Pons (tissue), 1 donor: ENCODE results near the gene OPCML.

ENCODE experiments used
- DNase-seq: peaks from one replicate; pipeline ENCODE4 v3.0.0-alpha.2; 2016; ENCODE audit warnings: low spot score

The OPCML gene

DNA sequence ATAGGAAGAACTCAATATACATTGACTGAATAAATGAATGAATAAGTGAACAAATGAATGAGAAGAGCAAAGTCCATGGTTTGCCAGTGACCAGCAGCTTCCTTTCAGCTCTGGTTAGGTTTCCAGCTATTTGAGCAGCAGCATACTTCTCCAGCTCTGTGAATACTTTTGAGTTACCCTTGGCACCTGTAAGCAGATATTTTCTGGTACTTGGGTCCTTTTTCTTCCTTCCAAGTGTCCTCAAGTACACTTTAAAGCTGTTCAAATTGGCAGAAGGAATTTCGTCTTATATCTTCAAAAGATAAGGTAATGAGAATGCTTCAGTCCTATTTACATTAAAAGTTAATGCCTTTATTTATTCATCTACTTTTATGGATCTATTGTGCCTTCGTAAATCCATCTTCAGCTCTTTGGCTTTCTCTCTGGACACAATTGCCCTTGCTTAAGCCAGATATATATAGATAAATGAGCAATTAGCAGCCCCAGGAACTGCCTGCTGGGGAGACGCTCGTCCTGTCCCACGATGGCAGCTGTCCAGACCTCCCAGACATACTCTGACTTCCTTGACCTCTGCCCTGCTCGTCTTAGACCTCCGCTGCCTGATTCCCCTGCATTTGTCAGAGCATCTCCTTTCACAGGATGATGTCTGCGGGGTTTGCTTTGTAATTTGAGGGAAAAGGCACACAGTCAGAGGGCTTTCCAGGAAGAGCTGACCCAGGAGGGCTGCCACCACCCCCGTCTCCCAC is 926.3 kb downstream of the OPCML start:
- DNase-seq, result no peak

DNA sequence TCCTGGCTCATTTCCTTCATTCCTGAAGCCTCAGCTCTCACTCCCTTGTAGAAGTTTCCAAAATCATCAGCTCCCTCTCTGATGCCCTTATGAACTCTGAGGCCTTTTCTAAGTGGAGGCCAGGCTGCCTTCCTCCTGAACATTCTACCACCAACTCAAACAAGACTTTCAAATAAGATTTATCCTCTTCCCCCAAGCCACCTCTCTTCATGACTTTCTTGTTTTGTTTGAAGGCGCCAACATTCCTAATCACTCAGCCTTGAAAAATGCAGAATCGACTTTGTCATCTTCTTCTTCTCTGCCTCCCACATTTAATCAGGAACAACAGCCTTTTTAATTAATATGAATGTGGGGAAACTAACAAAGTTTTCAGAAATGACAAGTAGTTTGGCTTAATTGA is 927.9 kb downstream of the OPCML start:
- no peak for DNase-seq

DNA sequence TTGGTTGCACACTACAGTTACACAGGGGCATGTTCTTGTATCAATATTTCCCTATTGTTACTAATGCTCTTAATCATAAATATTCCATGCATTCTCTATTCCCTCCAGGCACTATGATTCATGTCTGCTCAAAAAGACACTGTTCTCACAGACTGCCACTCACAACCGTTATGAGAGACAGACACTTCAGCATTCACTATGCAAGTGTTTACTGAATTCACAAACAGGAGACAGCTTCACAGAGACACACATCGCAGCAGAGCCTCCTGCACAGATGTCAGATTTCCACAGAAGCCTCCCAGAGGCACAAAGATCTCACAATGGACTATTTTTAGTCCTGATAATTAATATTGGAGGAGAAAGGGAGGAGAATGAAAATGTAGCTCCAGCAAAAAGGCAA is 930.4 kb downstream of the OPCML start:
- DNase-seq, result peak; percentile 44

DNA sequence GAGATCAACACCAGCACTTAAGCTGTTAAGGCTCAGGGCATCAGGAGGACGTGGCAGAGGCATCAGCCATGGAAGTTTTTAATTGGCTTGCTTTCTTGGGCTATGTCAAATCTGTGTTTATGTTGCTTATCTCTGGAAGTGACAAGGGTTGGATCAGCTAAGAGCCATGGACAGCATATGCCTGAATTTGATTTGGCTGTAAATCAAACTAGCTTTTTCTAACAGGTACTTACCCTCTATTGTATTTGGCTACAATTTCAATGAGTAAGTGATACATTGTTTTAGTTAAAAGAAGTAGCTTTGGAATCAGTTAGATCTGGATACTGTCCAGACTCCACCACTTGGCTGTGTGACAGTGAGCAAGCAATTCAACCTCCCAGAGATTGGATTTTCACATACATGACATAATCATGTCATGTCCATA is 936.6 kb downstream of the OPCML start:
- no peak for DNase-seq

DNA sequence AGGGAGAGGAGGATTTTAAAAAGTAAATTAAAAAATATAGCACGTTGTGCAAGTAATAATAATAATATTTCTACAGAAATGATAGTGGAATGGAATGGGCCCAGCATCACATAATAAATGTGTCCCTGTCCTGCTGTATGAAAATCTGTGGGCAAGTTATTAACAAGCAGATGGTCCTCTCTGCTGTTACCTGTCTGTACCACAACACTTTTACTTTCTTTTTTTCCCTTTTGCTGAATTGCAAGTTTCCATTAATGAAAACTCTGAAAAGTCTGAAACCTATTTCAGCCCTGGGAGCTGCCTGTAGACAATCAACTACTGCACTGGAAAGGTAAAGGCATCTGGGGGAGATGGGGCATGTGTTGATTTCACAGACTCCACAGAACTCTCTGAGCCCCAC is 937.1 kb downstream of the OPCML start:
- DNase-seq, result no peak

DNA sequence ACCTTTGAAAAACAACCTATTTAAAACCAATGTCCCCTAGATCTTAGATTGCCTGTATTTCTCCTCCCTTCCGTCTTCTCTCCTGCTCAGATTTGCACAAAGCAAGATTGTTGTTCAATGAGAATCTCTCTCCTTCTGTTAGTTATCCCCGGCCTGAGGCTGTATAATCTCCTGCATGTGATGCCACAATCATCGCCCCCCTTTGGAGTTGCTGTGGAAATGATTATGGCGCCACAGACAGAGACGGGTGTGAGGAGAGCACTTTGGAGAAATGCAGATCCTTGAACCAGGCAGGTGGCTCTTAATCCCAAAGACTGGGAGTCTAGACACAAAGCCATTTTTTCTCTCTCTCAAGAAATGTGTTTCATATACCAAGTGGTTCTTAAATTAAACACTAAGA is 941.3 kb downstream of the OPCML start:
- DNase-seq, result no peak

DNA sequence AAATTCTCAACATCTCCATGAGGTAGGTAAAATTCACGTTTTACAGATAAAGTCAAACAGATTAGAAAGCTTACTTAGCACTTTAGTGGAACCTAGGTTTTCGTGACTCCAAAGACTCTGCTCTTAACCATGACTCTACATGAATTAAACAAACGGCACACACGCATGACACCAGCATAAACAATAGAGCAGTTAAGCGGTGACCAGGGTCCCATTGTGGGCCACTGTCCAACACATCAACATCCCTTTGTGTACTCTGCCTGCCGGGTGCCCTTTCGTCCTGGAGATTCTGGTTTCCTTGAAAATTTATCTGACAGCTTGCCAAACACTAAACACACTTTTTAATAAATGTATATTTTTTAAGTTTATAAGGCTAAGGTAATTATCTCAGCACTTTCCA is 941.7 kb downstream of the OPCML start:
- DNase-seq, result no peak

DNA sequence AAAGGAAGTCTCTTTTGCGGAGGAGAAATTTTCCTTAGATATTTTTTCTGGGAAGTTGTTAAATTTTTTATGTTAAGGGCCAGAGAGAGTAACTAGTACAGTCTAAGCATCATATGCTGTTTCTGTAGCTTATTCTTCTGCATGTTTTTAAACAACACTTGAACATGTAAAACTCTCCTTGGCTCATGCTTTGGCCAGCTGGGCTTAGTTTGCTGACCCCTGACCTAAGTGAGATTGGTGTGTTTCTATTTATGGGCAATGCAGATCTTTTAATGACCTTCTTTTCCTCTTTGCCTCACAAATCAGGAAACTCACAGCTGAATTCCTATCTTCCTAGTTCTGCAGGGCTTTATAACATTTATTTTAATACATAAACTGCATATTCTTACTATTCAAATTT is 942.5 kb downstream of the OPCML start:
- no peak for DNase-seq

DNA sequence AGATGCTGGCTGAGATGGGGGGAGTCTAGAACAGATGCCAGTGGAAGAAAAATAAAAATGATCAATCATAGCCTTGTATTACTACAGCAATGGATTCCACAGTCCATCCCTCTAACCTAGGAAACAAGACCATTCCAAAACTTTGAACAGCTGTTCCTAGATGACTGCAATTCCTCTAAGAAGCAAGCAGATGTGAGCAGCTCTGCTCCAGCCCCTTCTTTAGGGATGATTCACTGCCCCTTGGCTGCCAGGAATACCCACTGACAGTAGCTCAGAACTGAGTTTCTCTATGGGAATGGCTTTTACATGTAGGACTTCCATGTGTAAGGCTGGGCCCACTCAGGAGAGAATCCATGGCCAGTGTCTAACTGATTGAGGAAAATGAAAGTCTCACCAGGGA is 943.9 kb downstream of the OPCML start:
- no peak for DNase-seq

DNA sequence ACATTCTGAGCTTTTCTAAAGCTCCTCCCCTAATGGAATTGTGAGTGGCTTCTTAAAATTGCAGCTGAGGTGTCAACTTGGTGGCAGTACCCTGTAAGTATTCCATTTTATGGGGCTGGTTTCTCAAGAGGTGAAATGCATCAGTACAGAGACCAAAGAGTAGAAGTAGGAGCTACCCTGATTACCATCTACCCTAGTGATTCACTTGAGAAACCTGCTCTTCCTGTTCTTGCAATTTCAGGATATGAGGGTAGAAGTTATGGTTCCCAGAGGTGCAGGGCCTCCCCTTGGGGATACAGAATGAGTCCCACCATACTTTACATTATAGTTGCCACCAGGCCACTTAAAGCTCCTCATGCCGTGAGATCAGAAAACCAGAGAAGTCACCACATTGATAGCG is 944.6 kb downstream of the OPCML start:
- DNase-seq, result no peak

DNA sequence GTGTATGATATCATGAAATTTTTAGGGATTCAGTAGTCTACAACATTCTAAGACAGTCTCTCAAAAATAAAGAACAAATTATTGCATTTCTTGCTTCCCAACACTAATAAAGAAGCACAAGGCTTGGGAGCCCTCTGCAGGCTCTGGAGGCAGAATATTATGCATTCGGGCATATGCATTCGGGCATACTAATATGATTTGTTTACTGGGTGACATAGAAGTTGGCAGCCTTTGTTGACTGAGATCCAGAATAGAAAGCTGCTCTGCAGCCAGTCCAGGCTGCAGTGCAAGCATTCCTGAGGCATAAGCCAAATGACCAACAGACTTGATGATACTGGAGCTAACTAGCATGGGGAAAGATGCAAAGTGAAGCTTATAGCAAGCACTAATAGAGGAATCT is 945.5 kb downstream of the OPCML start:
- peak; percentile 43 for DNase-seq

DNA sequence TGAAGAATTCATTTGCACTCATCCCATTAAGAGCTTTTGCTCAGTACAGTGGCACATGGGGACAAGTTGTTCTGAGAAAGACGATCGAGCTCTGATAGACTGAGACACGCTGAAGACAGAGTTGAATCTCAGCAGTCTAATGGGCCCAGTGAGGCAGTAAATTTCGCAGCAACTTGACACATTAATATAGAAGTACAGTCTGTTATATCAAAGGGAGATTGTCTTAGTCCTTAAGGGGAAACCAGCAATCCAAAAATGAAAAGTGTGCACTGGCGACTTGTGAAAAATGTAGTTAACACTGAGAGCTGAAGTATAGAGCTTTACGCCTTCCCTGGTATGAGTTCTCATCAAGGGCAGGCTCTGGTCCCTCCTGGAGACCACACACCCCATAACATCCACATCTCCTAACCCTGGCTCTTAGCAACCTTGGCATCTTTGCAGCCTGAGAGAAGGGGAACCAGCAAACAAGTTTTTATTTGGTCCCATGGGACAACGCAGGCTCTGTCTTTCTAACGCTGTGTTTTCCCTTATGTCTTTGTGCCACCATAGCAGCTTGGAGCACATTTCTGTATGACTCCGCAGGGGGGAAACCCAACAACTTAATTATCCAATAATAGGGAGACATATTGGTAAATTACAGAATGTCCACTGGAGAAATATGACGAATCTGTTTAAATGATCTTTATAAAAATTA is 952.5 kb downstream of the OPCML start:
- no peak for DNase-seq

DNA sequence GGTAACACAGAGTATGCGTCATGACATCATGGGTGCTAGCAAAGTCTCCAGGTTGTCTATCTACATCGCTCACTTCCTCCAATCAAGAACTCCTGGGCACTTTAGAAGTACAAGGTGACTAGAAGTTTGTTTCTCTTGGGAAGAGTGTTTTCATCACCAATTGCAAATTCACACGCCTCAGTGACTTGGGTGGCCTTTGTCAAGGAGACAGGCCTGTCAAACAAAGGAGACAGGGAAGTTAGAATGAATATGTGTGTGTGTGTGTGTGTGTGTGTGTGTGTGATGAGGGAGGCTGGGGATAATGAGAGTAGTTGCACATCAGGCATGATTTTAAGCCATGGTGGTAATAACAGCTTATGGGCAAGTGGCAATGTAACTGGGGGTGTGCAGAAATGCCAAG is 953.2 kb downstream of the OPCML start:
- DNase-seq, result no peak

DNA sequence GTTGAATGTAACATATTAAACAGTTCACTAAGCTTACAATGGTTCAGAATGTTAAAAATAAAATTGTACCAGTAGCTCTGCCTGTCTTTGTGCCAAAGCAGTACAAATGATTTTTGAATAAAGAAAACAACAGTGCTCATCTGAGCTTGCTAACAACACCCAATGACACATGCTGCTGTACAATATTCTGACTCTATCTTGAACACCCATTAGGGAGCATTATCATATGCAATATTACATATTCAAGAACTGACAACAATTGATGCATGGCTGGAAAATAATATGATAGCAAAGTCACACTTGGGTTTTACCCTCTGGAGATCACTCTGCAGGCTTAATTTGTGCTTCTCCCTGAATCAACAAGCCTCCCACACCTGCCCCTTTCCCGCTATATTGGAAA is 953.7 kb downstream of the OPCML start:
- no peak for DNase-seq

DNA sequence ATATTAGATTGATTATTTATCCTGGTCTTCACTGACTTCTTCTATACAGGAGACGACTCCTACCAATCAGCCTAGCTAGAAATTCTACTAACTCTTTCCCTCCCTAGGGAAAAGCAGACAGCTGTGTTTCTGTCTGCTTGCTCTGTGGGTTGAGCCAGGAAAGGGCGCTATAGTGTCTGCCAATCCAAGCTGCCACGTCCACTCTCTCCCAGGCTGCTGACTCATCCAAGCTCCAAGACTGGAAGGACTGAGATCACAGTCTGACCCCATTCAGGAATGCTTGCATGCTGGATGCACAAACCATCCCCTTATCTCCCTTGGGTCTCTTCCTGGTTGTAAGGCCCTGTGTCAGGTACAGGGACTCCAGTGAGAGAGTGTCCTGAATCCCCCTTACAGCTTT is 955.6 kb downstream of the OPCML start:
- DNase-seq, result no peak

DNA sequence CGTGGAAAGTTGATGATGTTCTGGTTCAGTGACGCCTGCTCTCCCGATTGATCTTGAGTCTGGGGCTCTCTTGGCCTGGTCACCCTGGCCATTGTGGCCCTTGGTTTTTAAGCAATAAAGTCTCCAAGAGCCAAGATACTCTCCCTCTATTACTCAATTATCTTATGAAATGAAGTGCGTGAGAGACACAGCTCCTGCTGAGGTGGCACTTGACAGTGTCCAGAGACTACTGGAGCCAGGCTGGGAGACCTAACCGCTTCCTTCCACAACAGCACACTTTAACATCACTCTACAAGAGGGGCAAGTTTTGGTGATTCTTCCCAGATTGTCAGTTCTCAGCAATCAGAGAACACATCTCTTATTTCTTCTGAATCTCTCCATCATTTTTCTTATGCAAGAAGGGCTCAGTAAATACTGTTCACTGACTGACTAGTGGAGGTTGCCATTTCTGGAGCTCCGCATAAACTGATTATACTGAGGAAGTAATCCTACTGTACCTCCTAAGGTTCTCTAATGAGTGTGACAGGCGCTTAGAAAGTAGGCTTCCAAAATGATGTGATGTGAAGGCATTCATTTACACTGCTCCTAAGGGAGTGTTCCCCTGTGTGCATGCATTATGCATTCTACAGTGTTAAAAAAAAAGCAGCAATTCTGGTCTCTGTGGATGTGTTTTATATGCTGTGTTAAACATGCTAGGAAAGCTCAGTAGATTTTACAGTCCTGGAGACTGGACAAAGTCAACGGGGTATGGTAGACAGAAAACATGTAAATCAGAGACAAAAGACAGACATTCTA is 968.0 kb downstream of the OPCML start:
- no peak for DNase-seq

DNA sequence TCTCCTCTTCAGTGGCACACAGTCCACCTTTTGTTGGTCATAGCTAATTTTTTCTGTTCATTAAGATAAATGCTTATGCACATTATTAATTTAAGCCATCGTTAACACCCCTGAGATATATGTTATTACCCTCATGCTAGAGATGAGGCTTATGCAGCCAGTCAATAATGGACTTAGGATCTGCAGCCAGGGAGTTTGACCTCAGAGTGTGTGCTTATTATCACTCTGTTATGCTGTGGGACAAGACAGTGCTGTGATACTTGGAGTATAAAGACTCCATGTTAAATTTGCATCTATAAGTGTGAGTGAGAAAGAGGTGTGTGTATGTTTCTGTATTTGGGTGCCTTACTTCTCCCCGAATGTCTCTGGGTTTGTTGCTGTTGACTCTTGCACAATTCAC is 969.3 kb downstream of the OPCML start:
- DNase-seq, result no peak

DNA sequence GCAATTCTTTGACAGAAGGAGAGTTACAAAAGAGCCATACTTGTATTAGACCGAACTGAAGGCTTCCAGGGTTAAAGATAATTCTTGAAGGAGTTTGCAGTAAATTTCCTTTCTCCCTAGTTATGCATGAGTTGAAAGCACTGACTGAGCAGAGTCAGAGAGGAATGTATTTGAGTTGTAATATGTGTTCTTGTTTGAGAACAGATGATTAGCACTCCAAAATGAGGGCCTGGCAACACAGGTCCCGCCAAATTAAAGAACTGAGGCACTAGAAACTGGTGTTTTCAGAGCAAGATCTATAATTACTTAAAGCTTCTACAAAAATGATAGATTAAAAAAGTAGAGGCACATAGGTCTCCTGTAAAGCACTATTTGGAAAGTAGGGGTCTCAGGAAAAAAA is 970.4 kb downstream of the OPCML start:
- DNase-seq, result no peak

DNA sequence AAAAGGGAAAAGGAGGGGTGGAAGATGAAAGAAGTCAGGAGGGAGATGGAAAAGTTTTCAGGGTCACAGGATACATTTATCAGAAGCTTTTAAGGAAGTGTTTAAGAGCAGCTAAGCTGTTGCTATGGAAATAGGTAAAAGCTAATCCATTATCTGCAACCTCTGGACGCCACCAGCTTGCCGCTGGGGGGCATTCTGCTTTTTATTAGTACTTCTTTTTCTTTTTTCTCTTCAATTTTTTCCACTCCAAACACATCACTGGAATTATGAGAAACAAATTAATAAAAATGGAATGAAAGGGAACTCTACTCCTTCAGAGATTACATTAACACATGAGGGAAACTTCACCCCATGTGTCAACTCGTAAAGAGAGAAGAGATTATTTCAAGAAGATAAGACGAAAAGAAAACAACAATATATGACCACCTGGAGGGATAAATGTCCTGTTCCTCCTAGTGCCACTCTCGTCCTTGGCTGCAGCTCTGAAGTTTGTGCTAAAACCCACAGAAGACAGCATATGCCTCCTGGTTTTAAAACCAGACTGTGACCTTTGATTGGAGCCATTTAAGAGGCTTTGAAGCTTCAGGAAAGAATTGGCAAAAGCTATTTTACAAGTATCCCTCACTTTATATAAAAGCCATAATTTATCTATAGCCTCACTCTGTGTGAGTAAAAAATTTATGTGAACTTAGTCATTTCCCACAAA is 972.8 kb downstream of the OPCML start:
- no peak for DNase-seq

DNA sequence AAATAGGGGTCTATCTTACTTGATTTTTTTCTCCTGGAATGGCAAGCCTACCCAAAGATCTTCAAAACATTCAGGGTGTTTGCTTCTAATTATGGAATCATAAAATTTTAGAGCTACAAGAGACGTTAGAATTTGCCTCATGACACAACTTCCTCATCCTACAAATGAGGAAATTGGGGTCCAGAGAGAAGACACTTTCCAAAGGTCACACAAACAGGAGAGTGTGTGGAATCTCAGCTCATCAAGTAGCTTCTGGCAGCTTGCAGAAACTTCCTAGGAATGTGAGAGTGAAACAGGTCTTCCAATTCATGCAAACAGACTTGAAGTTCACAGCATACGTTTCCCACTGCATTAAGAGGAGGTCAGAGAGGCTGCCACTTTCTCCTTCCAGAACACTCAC is 976.0 kb downstream of the OPCML start:
- DNase-seq, result peak; percentile 70

DNA sequence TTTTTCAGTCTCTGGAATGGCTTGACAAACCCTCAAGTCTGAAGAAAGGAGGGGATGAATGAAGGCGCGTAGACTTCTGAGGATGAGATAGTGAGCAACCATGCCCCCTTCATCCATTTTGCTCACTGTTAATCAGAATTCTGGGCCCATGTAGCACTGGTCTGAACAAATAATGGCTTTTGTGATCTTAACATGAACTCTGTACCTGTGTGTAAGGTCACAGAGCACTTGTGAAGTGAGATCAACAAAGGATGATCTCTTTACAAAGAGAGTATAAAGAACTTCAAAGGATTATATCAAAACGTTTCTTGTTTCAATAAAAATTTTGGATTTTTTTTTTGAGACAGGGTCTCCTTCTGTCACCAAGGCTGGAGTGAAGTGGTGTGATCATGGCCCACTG is 976.7 kb downstream of the OPCML start:
- DNase-seq, result no peak

DNA sequence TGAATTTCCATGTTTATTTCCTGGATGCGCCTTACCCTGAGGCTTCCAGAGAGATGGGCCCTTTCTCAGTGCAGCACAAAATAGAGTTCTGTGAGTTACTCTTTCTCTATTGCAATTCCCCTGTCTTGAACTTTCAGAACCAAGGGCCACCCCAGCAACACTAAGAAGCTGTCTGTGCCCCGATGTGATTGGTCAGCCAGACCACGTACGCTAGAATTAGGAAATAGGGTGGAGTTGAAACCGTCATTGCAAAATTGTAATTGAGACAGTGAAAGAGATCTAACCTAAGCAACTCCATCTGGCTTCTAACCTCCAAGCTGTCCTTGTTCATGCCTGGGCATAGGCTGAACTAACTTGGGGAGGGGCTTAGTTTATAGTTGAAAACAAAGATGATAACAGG is 981.3 kb downstream of the OPCML start:
- DNase-seq, result no peak

DNA sequence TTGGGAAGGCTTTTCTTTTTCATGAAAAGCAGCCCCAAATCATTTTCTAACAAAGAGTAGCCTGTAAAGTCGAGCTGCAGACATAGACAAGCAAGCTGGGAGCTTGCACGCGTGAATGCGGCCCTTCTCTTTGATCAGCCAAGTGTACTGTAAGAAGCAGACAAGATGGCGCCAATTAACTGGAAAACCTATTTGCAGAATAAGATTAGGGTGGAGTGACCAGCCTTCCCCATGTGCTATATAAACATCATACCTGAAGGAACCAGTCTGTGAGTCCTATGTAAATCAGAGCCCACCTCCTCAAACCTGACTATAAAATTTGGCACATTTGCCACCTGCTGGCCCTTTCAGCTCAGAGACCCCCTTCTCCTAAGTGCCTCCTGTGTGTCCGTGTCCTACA is 982.7 kb downstream of the OPCML start:
- no peak for DNase-seq
